Memory B cell (primary cell): ENCODE measurements around the gene IFI27L1.

Source experiments
- ATAC-seq: fragments of 150-1000 bp; cut with Tn5 transposase; 2 replicates; pipeline ENCODE4 v1.10.0; 2021; ENCODE audit warnings: low read depth, mild to moderate bottlenecking, moderate library complexity
- DNase-seq, 2 donors: peaks; one replicate each; pipeline ENCODE4 v3.0.0; 2022; ENCODE audit warnings: low spot score in 2 of 2
- H3K27ac Mint-ChIP-seq: one replicate; pipeline ENCODE4 v1.8.0; 2022; ENCODE audit warnings: mild to moderate bottlenecking, moderate library complexity, mixed read lengths
- H3K27me3 Mint-ChIP-seq: one replicate; pipeline ENCODE4 v1.8.0; 2022; ENCODE audit warnings: mixed read lengths
- H3K36me3 Mint-ChIP-seq: one replicate; pipeline ENCODE4 v1.8.0; 2022; ENCODE audit warnings: mild to moderate bottlenecking, mixed read lengths
- H3K4me1 Mint-ChIP-seq: one replicate; pipeline ENCODE4 v1.8.0; 2022; ENCODE audit warnings: mixed read lengths
- H3K4me3 Mint-ChIP-seq: one replicate; pipeline ENCODE4 v1.8.0; 2022; ENCODE audit warnings: mild to moderate bottlenecking, moderate library complexity, mixed read lengths
- H3K9me3 Mint-ChIP-seq: one replicate; pipeline ENCODE4 v1.8.0; 2022; ENCODE audit warnings: mixed read lengths

IFI27L1 gene

DNA sequence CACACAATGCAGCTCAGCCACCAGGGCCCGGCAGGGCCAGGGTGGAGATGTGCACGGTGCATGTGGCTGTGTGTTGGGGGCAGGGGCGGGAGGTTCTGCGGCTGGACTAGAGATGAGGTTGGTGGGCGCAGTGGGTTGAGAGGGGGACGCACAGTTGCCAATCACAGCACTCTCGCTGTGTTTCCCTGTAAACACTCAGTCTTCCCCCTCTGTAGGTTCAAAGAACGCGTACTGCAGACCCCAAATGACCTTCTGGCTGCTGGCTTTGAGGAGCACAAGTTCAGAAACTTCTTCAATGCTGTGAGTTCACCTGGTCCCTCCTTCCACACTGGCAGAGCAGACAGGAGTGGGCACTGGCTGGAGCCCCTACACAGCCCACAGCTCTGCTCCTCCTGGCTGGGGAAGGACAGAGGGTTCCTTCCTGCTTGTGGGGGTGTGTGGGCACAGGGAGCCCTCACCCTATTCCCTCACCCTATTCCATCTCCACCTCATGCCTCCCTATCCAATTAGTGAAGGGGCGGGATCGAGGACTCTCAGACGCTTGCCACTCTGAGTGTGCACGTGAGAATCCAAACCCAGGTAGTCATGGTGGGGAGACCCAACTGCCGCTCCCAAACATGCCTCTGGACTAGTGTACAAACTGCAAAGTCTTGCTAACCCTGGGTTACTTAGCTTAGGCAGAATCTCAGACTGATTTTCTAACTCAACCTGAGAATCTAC, 37.2 kb upstream of the IFI27L1 start:
- peak; percentile 14 for ATAC-seq
- Mint-ChIP-seq H3K36me3 (peaks cover 10% of the 10 kb centered on the region), H3K27ac (peak overlapping the region; percentile 6), H3K4me1 (peaks cover 2% of the 10 kb centered on the region), H3K27me3 (no peaks in the 10 kb centered on the region), H3K9me3 (no peaks in the 10 kb centered on the region), H3K4me3 (no peak overlapping the region)
- no peak for DNase-seq

DNA sequence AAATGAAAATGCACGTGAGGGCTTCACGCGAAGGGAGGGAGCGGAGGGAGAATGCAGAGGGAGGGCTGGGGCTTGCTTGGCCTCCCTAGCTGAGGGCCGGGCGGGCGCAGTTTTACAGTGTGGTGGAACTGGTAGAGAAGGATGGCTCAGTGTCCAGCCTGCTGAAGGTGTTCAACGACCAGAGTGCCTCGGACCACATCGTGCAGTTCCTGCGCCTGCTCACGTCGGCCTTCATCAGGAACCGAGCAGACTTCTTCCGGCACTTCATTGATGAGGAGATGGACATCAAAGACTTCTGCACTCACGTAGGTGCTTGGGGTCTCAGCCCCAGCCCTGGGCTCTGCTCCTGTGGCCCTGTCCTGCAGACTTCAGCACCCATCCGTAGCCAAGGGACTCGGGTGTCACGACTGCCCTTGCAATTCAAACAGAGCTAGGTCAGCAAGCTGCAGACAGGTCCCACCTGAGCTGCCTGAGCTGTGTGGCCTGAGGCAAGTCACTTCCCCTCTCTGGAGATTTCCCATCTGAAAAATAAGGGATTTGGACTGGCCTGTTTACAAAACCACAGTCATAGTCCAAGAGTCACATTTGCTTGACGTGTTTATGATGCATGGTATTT, 36.5 kb upstream of the IFI27L1 start:
- DNase-seq: no peak
- Mint-ChIP-seq H3K4me1 (peaks cover 2% of the 10 kb centered on the region), H3K9me3 (no peaks in the 10 kb centered on the region), H3K27ac (no peak overlapping the region), H3K36me3 (peaks cover 10% of the 10 kb centered on the region), H3K27me3 (no peaks in the 10 kb centered on the region), H3K4me3 (no peak overlapping the region)
- ATAC-seq: no peak

DNA sequence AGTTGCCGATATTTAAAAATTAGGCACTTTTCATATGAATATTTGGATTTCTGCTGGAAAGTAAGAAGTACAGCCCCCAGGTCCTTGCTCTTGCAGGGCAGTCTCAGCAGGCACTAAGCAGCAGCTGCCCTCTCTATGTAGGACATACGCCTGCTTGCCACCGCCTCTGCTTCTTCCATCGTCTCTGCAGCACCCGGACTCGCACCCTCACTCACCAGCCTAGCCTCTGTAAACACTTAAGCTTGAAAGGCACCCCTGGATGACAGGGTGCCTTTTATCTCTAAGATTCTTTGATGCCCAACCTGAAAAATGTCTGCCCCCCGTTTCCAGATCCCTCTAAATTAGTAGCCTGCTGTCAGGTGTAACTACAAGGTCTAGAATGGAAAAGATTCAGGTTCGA, 36.0 kb upstream of the IFI27L1 start:
- H3K36me3 Mint-ChIP-seq: peaks cover 12% of the 10 kb centered on the region
- no peak overlapping the region for H3K4me3 Mint-ChIP-seq
- no peaks in the 10 kb centered on the region for H3K9me3 Mint-ChIP-seq
- H3K27me3 Mint-ChIP-seq: no peaks in the 10 kb centered on the region
- H3K27ac Mint-ChIP-seq: no peak overlapping the region
- H3K4me1 Mint-ChIP-seq: peaks cover 2% of the 10 kb centered on the region
- no peak for ATAC-seq
- no peak for DNase-seq

DNA sequence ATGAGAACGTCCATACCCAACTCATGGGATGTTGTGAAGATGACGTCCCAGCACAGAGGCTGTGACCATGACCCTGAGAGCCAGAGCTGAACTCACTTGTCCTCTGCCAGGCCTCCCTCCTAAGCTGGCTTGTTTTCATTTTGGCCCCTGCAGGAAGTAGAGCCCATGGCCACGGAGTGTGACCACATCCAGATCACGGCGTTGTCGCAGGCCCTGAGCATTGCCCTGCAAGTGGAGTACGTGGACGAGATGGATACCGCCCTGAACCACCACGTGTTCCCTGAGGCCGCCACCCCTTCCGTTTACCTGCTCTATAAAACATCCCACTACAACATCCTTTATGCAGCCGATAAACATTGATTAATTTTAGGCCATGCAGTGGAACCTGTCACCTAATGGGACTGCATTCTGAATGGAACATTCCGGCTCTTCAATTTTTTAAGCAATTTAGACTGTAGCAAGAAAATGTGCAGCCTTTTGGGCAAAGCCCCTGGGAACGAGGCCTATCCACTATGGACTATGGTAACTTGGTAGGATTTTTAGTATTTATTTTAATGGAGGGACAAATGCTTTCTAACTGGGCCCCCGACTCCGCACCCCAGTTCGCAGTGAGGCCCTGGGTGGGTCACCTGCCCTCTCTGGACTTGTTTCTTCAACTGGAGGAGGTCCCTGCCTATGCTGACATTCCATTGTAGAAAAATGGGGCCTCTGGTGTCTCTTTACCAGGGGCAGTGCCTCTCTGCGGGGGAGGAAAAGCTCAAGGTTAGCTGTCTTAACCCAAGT, 35.4 kb upstream of the IFI27L1 start:
- Mint-ChIP-seq H3K9me3 (no peaks in the 10 kb centered on the region), H3K27me3 (no peaks in the 10 kb centered on the region), H3K27ac (no peak overlapping the region), H3K4me1 (peaks cover 2% of the 10 kb centered on the region), H3K36me3 (peaks cover 14% of the 10 kb centered on the region), H3K4me3 (no peak overlapping the region)
- DNase-seq (no peak), ATAC-seq (no peak)

DNA sequence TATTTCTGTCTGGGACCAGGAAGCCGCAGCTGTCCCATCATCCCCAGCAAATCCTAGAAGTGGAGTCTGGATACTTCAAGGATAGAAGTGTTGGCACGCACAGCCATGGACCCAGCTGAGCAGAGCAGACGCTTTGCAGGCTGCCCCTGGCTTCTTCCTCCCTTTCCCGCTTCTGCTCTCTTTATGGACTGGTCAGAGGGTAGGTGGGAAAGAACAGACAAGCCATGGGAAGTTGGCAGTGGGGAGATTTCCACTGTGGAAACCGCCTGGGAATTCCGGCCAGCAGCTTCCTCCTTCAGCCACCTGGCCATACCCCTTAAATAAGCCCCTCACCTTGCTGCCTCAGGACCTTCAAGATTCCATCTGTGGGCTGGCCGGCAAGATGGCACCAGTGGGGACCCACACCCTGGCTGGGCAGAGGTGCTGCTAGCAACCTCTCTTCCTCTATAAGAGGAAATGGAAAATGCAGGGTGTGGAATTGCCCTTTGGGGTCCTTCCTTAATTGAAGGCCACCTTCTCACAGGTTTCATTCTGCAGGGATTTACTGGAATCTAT, 34.3 kb upstream of the IFI27L1 start:
- Mint-ChIP-seq H3K9me3 (no peaks in the 10 kb centered on the region), H3K4me3 (no peak overlapping the region), H3K36me3 (peaks cover 23% of the 10 kb centered on the region), H3K4me1 (peaks cover 2% of the 10 kb centered on the region), H3K27me3 (no peaks in the 10 kb centered on the region), H3K27ac (no peak overlapping the region)
- no peak for ATAC-seq
- no peak for DNase-seq

DNA sequence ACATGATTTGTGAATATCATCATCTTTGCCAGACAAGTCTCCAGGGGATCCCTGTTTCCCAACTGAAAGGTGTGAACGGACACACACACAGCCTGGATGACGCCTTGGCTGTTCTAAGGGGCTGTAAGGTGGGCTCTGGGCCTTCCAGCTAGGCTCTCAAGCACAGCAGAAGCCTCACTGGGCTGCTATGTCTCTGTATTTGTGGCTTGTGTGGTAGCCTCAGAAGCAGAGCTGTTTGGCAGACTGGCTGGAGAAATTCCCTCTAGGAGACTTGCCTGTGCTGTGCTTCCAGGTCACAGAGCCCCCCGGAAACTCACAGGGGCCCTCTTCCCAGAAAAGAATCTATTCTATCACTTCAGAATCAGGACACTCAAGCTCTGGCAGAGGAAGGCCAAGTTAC, 33.5 kb upstream of the IFI27L1 start:
- no peaks in the 10 kb centered on the region for H3K27me3 Mint-ChIP-seq
- H3K4me1 Mint-ChIP-seq: no peaks in the 10 kb centered on the region
- no peak for DNase-seq
- ATAC-seq: no peak
- no peak overlapping the region for H3K27ac Mint-ChIP-seq
- H3K4me3 Mint-ChIP-seq: no peak overlapping the region
- no peaks in the 10 kb centered on the region for H3K9me3 Mint-ChIP-seq
- peaks cover 29% of the 10 kb centered on the region for H3K36me3 Mint-ChIP-seq

DNA sequence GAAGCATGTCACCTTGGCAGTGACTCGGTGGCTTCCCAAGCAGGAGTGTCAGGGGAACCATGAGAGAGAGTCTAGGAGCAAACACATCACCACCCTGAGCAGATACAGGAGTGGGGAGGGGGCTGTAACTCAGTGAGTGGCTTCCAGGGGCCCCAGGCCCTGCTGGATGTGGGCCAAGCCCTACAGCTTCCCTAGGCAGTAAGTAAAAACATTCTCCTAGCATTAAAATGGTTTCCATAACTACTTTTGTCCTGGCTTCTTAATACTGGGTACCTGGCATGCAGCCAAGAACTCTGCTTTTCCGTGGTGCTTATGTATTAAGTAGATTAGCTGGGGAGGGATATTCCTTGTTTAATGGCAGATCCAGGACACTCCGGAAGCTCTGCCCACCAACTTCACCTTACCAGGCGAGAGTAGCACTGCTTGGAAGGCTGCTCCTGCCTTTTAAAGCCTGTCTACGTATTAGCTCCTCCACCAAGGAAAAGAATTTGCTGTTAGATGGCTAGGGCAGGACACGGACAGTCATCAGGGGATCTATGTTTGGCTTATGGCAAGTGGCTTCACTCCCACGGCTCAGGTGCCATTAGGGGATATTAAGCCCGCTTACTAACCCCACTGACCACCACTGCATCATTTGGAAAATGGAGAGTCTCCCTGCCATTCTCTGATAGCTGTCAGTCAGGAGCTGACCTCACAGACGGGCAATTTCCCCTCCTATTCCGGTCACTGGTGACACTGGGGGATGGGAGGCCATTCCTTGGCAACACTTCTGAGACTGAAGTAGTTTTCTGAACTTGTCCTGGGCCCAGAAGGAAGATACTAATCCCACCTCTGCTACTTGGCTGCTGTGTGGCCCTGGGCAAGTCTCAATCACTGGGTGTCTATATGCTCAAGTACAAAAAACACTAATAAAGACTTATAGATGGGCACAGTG, 32.2 kb upstream of the IFI27L1 start:
- no peaks in the 10 kb centered on the region for H3K27me3 Mint-ChIP-seq
- no peak for ATAC-seq
- DNase-seq: no peak
- peaks cover 30% of the 10 kb centered on the region for H3K36me3 Mint-ChIP-seq
- H3K4me3 Mint-ChIP-seq: no peak overlapping the region
- H3K4me1 Mint-ChIP-seq: no peaks in the 10 kb centered on the region
- H3K9me3 Mint-ChIP-seq: no peaks in the 10 kb centered on the region
- peak overlapping the region; percentile 68 for H3K27ac Mint-ChIP-seq

DNA sequence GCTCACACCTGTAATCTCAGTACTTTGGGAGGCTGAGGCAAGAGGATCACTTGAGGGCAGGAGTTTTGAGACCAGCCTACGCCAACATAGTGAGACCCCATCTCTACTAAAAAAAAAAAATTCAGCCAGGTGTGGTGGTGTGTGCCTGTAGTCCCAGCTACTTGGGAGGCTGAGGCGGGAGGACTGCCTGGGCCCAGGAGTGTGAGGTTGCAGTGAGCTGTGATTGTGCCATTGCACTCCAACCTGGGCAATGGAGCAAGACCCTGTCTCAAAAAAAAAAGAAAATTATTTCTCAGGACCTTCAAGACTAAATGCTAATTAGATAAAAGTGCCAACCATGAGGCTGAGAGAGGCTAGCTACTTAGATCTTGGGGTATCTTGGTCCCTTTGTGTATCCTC, 31.5 kb upstream of the IFI27L1 start:
- H3K9me3 Mint-ChIP-seq: no peaks in the 10 kb centered on the region
- no peaks in the 10 kb centered on the region for H3K4me1 Mint-ChIP-seq
- ATAC-seq: no peak
- H3K4me3 Mint-ChIP-seq: no peak overlapping the region
- peak overlapping the region; percentile 41 for H3K27ac Mint-ChIP-seq
- no peak for DNase-seq
- peaks cover 34% of the 10 kb centered on the region for H3K36me3 Mint-ChIP-seq
- no peaks in the 10 kb centered on the region for H3K27me3 Mint-ChIP-seq

DNA sequence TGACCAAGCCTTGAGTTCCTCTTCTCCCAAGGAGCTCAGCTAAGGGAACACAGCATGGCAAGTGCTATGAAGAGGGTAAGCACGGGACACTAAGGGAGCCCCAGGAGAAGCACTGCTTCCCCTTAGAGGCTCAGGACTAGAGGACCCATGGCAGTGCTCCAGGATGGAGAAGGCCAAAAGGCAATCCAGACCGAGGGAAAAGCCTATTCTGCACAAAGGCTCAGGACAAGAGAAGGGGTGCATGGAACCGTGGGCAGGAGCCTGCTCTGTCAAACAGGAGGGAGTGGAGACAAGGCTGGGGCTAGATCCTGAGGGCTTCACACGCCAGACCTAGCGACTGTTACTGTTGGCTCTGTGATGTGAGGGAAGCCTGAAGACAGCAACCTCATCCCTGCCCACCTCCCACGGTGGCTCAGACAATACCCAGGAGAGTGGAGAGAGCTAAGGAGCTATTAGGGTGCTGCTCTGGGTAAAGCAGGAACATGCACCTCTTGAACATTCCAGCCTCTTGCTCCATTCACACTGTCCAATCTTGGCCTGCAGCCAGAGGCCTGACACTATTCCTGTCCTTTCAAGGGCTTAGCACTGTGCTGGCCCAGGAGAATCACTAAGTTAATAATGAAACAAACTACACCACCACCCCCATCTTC, 30.8 kb upstream of the IFI27L1 start:
- H3K27ac Mint-ChIP-seq: peak overlapping the region; percentile 41
- ATAC-seq: no peak
- DNase-seq: no peak
- H3K36me3 Mint-ChIP-seq: peaks cover 37% of the 10 kb centered on the region
- no peaks in the 10 kb centered on the region for H3K4me1 Mint-ChIP-seq
- no peaks in the 10 kb centered on the region for H3K27me3 Mint-ChIP-seq
- H3K4me3 Mint-ChIP-seq: no peak overlapping the region
- no peaks in the 10 kb centered on the region for H3K9me3 Mint-ChIP-seq

DNA sequence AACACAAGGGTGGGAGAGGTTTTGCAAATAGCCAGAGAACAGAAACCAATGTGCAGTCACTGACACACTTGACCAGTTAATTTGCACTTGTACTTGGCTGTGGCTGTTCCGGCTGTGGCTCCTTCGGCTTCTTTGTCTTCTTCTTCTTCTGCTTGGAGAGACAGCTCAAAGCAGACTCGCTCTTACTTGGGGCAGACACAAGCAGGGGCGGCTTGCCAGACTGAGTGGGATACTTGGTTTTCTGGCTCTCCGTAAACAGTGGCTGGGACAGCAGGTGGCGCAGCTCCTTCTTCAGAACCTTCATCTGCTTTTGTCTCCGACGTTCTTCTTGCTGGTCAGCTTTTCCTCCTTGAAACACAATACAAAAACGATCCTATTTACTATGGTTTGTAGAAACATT, 30.0 kb upstream of the IFI27L1 start:
- Mint-ChIP-seq H3K27ac (no peak overlapping the region), H3K27me3 (no peaks in the 10 kb centered on the region), H3K9me3 (no peaks in the 10 kb centered on the region), H3K4me1 (no peaks in the 10 kb centered on the region), H3K4me3 (no peak overlapping the region), H3K36me3 (peaks cover 41% of the 10 kb centered on the region)
- ATAC-seq (no peak), DNase-seq (no peak)

DNA sequence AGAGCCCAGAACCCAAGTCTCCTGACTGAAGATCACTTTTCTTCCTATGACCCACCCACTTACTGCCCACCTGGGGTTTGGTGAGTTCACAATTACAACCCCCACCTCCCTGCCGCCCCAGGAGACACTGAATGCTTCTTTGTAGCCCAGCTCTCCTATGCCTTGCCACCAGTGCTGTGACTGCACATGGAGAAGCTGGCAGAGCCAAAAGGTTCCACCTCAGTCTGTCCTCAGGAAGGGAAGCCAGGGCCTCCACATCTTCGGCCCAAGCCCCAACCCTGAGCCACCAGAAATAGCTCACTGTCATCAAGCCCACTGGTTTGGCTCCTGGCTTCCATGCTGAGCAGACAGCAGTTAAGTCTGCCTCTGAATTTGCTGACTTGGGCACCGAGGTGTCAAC, 29.3 kb upstream of the IFI27L1 start:
- Mint-ChIP-seq H3K27ac (peak overlapping the region; percentile 36), H3K36me3 (peaks cover 44% of the 10 kb centered on the region), H3K9me3 (no peaks in the 10 kb centered on the region), H3K4me3 (no peak overlapping the region), H3K27me3 (no peaks in the 10 kb centered on the region), H3K4me1 (no peaks in the 10 kb centered on the region)
- ATAC-seq: no peak
- no peak for DNase-seq

DNA sequence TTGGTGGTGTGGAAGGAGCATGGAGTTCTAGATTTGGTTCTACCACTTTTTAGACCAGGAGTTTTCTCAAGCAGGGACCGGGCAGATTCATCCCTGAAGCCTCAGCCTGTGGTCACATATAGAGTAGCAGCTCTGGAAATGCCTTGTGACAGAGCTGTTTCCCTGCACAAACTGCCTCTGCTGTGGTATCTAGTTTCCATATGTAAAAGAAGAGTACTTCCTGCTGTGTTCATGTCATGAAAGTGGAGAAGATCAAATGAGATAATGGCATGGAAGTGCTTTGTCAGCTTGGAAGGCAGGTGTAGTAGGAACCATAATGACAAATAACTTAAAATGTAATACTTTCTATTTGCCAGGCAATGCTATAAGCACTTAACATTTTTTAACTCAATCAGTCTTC, 28.9 kb upstream of the IFI27L1 start:
- ATAC-seq: no peak
- peaks cover 48% of the 10 kb centered on the region for H3K36me3 Mint-ChIP-seq
- no peak overlapping the region for H3K4me3 Mint-ChIP-seq
- H3K27ac Mint-ChIP-seq: peak overlapping the region; percentile 36
- H3K4me1 Mint-ChIP-seq: peaks cover under 1% of the 10 kb centered on the region
- no peak for DNase-seq
- H3K27me3 Mint-ChIP-seq: no peaks in the 10 kb centered on the region
- no peaks in the 10 kb centered on the region for H3K9me3 Mint-ChIP-seq

DNA sequence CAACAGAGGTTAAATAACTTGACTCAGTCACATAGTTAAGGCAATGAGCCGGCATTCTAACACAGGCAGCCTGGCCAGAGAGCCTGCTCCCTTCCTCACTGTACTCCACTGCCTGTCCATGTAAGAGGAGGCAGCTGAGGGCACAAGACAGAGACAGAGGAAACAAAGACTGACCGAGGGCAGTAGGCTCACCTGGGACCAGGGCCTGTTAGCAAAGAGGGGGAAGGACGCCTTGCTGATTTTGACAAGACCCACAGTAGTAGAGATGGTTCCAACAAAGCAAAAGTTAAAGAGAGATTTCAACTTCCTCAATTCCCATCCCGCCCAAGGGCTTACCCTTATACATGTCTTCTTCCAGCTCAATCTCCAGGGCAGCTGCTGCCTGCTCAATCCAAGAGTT, 28.4 kb upstream of the IFI27L1 start:
- DNase-seq: no peak
- Mint-ChIP-seq H3K27me3 (no peaks in the 10 kb centered on the region), H3K9me3 (no peaks in the 10 kb centered on the region), H3K27ac (no peak overlapping the region), H3K4me1 (peaks cover 3% of the 10 kb centered on the region), H3K36me3 (peaks cover 52% of the 10 kb centered on the region), H3K4me3 (no peak overlapping the region)
- ATAC-seq: no peak
